ENCODE measurements around the gene ZNF275. TPM values are rescaled to one million over a fixed set of nuclear protein-coding genes. Genes with fewer than 3 reads are reported as not detected.

ZNF275 gene
- polyA plus RNA-seq, 3 donors, result 19.2 to 22.6 (median 21.0) TPM

DNA sequence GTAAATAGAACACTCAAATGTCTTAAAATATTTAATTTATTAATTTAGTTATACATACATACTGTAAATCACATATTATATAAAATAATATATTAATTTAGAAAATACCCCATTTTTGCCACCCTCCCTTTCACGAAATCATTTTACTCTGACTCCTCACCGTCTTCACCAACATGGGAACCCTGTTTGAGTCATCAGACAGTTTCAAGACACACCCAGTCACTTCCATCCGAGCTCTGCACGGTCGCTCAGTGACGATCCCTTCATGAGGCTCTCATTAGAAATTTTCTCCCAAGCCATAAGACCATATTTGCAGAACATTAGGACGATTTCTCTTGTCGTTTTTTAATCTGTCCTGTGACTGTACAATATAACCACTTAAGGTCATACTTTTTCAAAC, 14.5 kb downstream of the ZNF275 start:
- no peak for DNase-seq

DNA sequence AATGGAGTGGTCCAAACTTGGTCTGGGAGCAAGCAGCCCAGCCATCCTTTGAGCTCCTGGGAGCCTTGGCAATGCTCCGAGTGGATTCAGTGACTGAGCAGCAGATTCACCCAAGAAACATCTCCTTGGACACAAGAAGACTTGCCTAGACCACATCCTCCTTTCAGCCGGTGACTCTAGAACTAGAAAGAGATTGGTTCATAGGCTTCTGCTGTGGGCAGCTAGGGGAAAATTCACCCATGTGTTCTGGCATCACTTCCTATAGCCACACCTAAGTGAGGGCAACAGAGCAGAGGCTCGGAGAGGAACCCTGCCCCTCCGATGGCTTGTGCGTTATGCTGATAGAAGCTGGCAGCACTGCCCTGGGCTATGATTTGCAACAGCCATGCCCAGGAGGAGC, 16.0 kb downstream of the ZNF275 start:
- no peak for DNase-seq

- no peak for DNase-seq
Observed at GRCh38 chrX:153351981-153352380, 18.0 kb downstream of the ZNF275 start.

DNA sequence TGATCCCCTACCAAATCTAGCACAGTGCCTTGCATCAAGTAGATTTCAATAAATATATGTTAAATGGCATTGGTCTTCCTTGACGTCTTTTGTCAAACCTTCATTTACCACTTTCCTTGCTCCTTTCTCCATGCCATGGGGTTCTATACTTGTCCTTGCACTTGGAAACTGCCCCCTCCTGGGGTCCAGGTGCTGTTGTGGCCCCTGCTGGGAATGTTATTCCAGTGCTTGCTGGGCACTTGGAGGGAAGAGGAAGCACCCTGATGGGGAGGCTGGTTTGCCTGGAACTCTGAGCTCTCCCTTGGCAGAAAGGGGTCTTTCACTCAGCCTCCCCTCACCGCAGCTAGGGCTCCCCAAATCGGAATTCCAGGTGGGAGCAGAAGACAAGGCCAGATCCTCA, 18.9 kb downstream of the ZNF275 start:
- no peak for DNase-seq

- DNase-seq, result no peak
Observed at GRCh38 chrX:153353416-153353815, 19.5 kb downstream of the ZNF275 start.

GRCh38 chrX:153357877-153358276, 23.9 kb downstream of the ZNF275 start:
- DNase-seq, result no peak

DNA sequence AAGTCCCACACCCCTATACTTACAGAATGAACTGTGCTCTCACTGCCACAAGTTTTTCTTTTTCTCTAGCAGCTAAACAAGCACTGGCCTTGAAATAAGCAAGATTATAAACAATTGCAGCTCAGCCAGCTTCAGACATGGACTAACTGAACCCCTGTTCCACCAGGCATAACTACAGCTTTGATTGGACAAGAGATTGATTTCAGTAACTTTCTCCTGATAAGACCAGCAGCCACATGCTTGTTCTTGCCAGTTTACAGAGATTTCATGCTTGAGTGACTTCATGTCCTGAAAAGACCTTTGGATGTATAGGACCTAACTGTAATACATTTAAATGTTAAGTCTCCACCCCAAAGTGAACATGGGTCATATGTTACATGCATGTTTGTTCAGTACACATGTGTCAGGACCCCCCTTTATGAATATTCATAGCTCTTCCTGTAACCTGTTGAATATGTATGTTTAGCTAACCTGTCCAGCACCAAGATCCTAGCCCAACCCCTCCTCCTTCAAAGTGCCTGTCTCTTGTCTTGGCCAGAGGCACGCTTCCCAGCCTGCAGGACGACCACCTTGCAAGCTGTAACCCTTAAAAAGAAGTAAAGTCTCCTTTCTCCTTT, 27.9 kb downstream of the ZNF275 start:
- no peak for DNase-seq

- DNase-seq, result no peak
Observed at GRCh38 chrX:153365670-153366069, 31.7 kb downstream of the ZNF275 start.

DNA sequence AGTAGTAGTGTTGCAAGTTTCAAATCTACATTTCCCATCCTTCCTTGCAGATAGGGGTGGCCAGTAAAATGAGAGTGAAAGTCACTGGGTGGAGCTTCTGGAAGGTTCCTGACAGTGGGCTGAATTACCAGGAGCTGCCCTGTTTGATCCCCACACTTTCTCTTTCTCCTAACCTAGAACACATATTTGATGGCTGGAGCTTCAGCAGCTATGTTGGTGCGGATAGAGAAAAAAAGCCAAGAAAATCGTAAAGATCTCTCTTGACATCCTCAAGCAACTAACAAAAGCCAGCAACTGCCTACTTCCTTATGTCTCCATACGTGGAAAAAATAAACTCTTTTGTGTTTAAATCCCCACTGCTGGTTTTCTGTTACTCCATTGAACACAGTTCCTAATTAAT, 32.2 kb downstream of the ZNF275 start:
- no peak for DNase-seq

DNA sequence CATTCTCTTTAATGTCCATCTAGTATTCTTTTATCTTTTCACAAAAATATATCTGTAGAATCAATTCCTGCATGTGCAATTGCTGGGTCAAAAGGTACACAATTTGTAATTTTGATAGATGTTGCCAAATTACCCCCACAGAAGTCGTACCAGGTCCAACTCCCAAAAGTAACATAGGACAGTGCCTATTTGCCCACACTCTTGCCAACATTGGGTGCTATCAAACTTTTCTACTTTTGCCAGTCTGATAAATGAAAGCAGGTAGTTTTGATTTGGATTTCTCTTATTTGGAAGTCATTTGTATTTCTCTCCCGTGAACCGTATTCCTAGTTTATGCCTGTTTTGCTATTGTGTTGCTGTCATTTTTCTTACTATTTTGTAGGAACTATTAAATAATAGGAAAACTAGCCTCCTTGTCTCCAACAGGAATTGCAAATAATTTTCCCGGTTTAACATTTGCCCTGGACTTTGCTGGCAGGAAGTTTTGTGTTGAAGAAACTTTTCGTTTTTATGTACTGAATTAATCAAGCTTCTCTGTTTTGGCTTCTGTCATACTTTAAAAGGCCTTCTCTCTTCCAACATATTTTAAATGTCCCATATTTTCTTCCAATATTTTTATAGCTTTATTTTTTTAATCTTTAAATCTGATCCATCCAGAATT, 33.1 kb downstream of the ZNF275 start:
- DNase-seq, result no peak

- no peak for DNase-seq
Observed at GRCh38 chrX:153370293-153371055, 36.5 kb downstream of the ZNF275 start.

GRCh38 chrX:153371256-153371655, 37.3 kb downstream of the ZNF275 start:
- DNase-seq, result no peak

GRCh38 chrX:153372949-153373348, 39.0 kb downstream of the ZNF275 start:
- DNase-seq, result no peak

DNA sequence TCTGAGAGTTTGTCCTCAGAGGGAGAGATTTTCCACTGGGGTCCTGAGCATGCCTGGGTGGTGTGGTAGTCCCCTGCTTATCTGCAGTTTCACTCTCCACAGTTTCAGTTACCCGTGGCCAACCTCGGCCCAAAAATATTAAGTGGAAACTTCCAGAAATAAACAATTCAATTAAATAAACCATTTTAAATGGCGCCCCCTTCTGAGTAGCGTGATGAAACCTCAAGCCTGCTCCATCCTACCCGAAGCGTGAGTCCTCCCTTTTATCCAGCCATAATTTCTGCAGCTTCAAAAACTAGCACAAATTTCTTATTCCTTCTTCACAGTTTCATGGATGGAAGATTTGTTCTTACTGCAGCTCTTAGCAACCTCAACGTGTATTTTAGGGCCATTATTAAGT, 40.5 kb downstream of the ZNF275 start:
- no peak for DNase-seq

GRCh38 chrX:153375571-153375970, 41.6 kb downstream of the ZNF275 start:
- no peak for DNase-seq

GRCh38 chrX:153377727-153378126, 43.8 kb downstream of the ZNF275 start:
- DNase-seq, result no peak

GRCh38 chrX:153378607-153379006, 44.7 kb downstream of the ZNF275 start:
- no peak for DNase-seq

DNA sequence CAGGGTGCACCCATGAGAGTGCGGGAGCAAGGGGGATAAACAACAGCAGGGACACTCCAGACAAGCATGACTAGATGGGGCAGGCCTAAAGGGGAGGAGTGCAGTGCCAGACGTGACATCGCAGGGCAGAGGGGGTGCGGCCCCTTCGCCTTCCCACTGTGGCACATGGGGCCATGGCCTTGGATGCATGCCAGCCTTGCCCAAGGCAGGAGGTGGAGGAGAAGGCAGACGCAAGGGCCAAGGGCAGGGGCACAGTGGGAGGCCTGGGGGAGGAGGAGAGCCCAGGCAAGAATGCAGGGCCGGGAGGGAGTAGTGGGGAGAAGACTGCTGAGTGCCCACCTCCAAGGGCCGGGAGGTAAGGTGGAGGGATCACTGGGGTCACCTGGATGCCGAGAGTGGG, 45.6 kb downstream of the ZNF275 start:
- no peak for DNase-seq

DNA sequence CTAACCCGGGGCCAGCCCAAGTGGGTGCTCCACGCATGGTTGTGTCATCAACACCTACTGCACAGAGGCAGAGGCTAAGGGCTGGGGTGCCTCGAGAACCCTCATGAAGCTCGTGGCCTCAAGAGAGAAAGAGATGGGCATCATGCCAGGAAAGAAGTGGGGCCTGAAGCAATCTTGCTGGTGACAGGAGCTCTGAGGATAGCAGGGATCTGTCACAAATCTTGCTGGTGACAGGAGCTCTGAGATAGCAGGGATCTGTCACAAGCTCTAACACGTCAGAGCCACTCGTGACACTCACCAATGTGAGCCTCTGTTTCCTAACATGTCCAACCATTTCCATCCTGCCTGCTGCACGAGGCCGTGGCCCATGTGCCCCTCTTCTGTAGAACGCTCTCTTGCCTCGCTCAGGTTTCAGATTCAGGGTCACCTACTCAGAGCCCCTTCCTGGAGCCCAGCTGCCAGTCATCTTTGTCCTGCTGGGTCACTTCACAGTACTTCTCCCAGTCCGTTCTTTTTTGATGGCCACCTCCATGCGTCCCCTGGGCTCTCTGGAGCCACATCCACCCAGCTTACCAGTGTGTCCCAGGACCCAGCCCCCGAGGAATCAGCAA, 46.1 kb downstream of the ZNF275 start:
- no peak for DNase-seq

DNA sequence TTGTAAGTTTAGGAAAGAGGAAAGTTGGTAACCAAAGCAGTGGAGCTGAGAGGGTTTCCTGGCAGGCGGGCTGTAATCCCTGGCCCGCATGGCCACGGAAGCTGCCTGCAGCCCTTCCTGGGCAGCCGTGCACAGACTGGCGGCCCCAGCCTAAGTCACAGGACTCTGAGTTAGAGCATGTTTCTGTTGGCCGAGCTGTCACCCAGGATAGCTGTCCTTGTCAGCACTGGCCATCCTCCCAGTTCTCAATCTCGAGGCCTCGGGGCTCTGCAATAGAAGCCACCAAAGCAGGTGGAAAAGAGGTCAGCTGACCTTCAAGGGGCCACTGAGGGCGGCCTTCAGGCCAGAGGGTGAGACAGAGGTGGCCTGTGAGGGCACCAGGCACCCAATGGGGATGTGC, 46.7 kb downstream of the ZNF275 start:
- DNase-seq, result no peak

DNA sequence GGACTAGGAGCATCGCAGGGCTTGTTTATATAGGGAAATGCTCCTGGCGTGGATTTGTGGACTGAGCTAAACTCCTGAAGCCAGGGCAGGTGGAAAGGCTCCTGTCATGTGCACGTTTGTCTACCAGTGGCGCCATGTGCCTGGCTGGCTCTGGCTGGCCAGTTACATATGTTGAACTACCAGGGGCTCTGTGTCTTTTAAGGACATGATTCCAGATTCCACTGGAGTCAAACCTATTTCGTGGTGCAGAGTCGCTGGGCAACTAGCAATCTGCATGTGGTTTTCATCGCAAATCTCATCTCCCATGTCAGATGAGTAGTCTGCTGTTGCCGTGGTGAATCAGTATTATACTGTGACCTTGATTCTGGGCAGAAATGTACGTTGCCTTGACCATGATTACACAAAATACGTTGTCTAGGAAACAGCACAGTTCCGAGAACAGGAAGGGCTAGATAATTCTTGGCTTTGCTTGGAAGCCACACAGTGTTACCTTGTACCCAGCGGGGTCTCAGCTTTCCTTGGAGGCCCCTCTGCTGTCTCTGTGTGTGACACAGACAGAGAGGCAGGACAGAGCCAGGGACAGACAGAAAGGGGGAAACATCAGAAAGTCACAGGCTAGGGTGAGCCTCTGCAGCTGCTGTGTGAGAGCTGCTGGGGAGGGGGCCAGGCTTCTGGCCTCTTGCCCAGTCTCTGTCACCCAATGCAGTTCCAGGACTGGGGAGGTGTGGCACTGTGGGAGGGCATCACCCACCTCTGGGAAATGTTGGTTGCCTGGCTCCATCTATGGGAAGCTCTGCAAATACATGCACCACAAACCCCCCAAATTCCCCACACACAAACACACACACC, 48.0 kb downstream of the ZNF275 start:
- peak; percentile 77 for DNase-seq
